HepG2 (cell line): ENCODE measurements around the gene BET1L. TPM values are rescaled to one million over a fixed set of nuclear protein-coding genes. Genes with fewer than 3 reads are reported as not detected.

ENCODE experiments used
- AFF4 ChIP-seq: sonication (generic); formaldehyde crosslinking; IDR thresholded peaks from 2 replicates; pipeline ENCODE4 v1.4.0; 2020; ENCODE audit warnings: missing genetic modification reagents
- DNMT3B ChIP-seq: conservative IDR thresholded peaks from 2 replicates; pipeline ENCODE4 v1.6.1; 2016; ENCODE audit warnings: missing biosample characterization, control low read depth
- GABPB1 ChIP-seq: IDR thresholded peaks from 2 replicates; pipeline ENCODE4 v1.6.1; 2016; ENCODE audit warnings: mild to moderate bottlenecking, missing genetic modification reagents, moderate library complexity, missing compliant biosample characterization
- HNF1A ChIP-seq, 2 experiments: sonication (generic) in 1 of 2; formaldehyde crosslinking in 1 of 2; IDR thresholded peaks; 2 replicates each; pipeline versions ENCODE4 v1.4.0 to v1.6.1; 2016 to 2020; ENCODE audit warnings: borderline replicate concordance in 1 of 2, low read depth in 1 of 2, mild to moderate bottlenecking in 1 of 2, missing genetic modification reagents in 1 of 2
- HNF4G ChIP-seq, 2 experiments: sonication (generic) in 1 of 2; formaldehyde crosslinking in 1 of 2; IDR thresholded peaks; 2 replicates each; pipeline versions ENCODE4 v1.4.0 to v1.6.1; 2011 to 2020; ENCODE audit warnings: borderline replicate concordance in 2 of 2, low read depth in 2 of 2, mild to moderate bottlenecking in 2 of 2, low read length in 1 of 2, missing genetic modification reagents in 1 of 2, moderate library complexity in 1 of 2
- KDM5B ChIP-seq: sonication (generic); formaldehyde crosslinking; IDR thresholded peaks from 2 replicates; pipeline ENCODE4 v1.4.0; 2020; ENCODE audit warnings: missing genetic modification reagents, mild to moderate bottlenecking, borderline replicate concordance
- KDM6A ChIP-seq: IDR thresholded peaks from 2 replicates; pipeline ENCODE4 v1.6.1; 2016; ENCODE audit warnings: low read depth
- MIER3 ChIP-seq: IDR thresholded peaks from 2 replicates; pipeline ENCODE4 v1.6.1; 2016; ENCODE audit warnings: missing compliant biosample characterization, borderline replicate concordance
- NAIF1 ChIP-seq: sonication (generic); formaldehyde crosslinking; IDR thresholded peaks from 2 replicates; pipeline ENCODE4 v1.5.0; 2020; ENCODE audit warnings: mild to moderate bottlenecking, missing genetic modification reagents, borderline replicate concordance
- PBX2 ChIP-seq: IDR thresholded peaks from 2 replicates; pipeline ENCODE4 v1.6.1; 2016; ENCODE audit warnings: control low read depth
- PHB2 ChIP-seq: fragments of 450-650 bp; IDR thresholded peaks from 2 replicates; pipeline ENCODE4 v1.6.1; 2018; ENCODE audit not compliant: partially characterized antibody
- POGZ ChIP-seq: sonication (generic); formaldehyde crosslinking; IDR thresholded peaks from 2 replicates; pipeline ENCODE4 v1.4.0; 2020; ENCODE audit warnings: mild to moderate bottlenecking, missing genetic modification reagents
- ZBTB1 ChIP-seq: sonication (generic); formaldehyde crosslinking; IDR thresholded peaks from 2 replicates; pipeline ENCODE4 v1.4.0; 2020; ENCODE audit warnings: missing genetic modification reagents, borderline replicate concordance
- ZBTB21 ChIP-seq: sonication (generic); formaldehyde crosslinking; IDR thresholded peaks from 2 replicates; pipeline ENCODE4 v1.4.0; 2020; ENCODE audit warnings: missing genetic modification reagents
- ZNF230 ChIP-seq: sonication (generic); formaldehyde crosslinking; IDR thresholded peaks from 2 replicates; pipeline ENCODE4 v1.4.0; 2020; ENCODE audit warnings: mild to moderate bottlenecking, missing genetic modification reagents
- ZNF30 ChIP-seq: sonication (generic); formaldehyde crosslinking; IDR thresholded peaks from 2 replicates; pipeline ENCODE4 v1.5.0; 2020; ENCODE audit warnings: mild to moderate bottlenecking, missing genetic modification reagents
- ZNF503 ChIP-seq: sonication (generic); formaldehyde crosslinking; IDR thresholded peaks from 2 replicates; pipeline ENCODE4 v1.4.0; 2020; ENCODE audit warnings: missing genetic modification reagents
- ZNF563 ChIP-seq: sonication (generic); formaldehyde crosslinking; IDR thresholded peaks from 2 replicates; pipeline ENCODE4 v1.8.0; 2022; ENCODE audit warnings: mild to moderate bottlenecking, moderate library complexity, missing genetic modification reagents
- polyA plus RNA-seq, 8 experiments: library from polyadenylated mRNA; depleted of rRNA in 3 of 8; stranded (reverse) in 7 of 8; unstranded in 1 of 8; fragments of >200 nt; fragmentation: Illumina TruSeq in 4 of 8; extraction: Trizol in 4 of 8; gene quantifications; 2 replicates each; pipeline versions ENCODE4 v1.2.1 to v1.2.3, GENCODE V29; 2011 to 2016; ENCODE audit warnings: low read depth in 4 of 8, missing spikeins in 1 of 8, mixed read lengths in 1 of 8; ENCODE audit not compliant: insufficient read depth in 1 of 8
- total RNA-seq, 5 experiments: library from RNA; depleted of rRNA; stranded (reverse); fragments of >200 nt; fragmentation: Illumina TruSeq; extraction: Trizol; gene quantifications; 2 replicates each; pipeline ENCODE4 v1.2.3, GENCODE V29; 2016; ENCODE audit warnings: low read depth in 1 of 5

BET1L gene
- total and polyA plus RNA-seq, 2 of the 13 experiments (the other 11 are each of a cell fraction or from before 2014, with no cell fraction given) = 26.2 to 59.6 TPM

- TF ChIP-seq NAIF1 (CRISPR knock-in tag) = 0 out of 2 replicates have a peak, but pooled peaks have one; percentile 10
- TF ChIP-seq PBX2 (CRISPR knock-in tag) = no peak
- TF ChIP-seq MIER3 (CRISPR knock-in tag) = no peak
- no peak for TF ChIP-seq HNF1A (IDR thresholded peaks at IDR 0.05; ENCODE audit: low read depth)
- no peak for TF ChIP-seq HNF1A (CRISPR knock-in tag; IDR thresholded peaks at IDR 0.05; ENCODE audit: borderline replicate concordance)
- TF ChIP-seq ZNF230 (CRISPR knock-in tag) = no peak
- TF ChIP-seq AFF4 (CRISPR knock-in tag) = peak; percentile 61; the same call in 1 of the 2 replicates
- no peak for TF ChIP-seq PHB2
- no peak for TF ChIP-seq KDM6A (CRISPR knock-in tag)
- no peak for TF ChIP-seq ZBTB1
- TF ChIP-seq ZNF563 (CRISPR knock-in tag) = peak; percentile 77; the same call in 1 of the 2 replicates
- 0 out of 2 replicates have a peak, but pooled peaks have one; percentile 48 for TF ChIP-seq ZNF30 (CRISPR knock-in tag)
- no peak for TF ChIP-seq GABPB1 (CRISPR knock-in tag)
- no peak for TF ChIP-seq POGZ (CRISPR knock-in tag)
- no peak for TF ChIP-seq DNMT3B
- TF ChIP-seq ZBTB21 (CRISPR knock-in tag) = no peak
- no peak for TF ChIP-seq KDM5B
- TF ChIP-seq HNF4G (IDR thresholded peaks at IDR 0.05; ENCODE audit: borderline replicate concordance, low read depth, low read length) = no peak
- no peak for TF ChIP-seq HNF4G (CRISPR knock-in tag; IDR thresholded peaks at IDR 0.05; ENCODE audit: borderline replicate concordance, low read depth)
- no peak for TF ChIP-seq ZNF503 (CRISPR knock-in tag)
Observed at GRCh38 chr11:206526-207207, 532 bp downstream of the BET1L start (continued).
